Measurements from ENCODE around the gene VPS37D.
A peak's percentile ranks its signal among the peaks of the same experiment; 100 is the strongest.
"Not testable (repeated sequence)": the region's sequence is repeated elsewhere in the genome, so short reads cannot be mapped to it uniquely, and the experiment has no call there.

The VPS37D gene

GRCh38 chr7:73717025-73717807 is 49.6 kb downstream of the VPS37D start:
- TF ChIP-seq CTCF (IDR thresholded peaks at IDR 0.05; ENCODE audit: borderline replicate concordance, insufficient read depth, low read depth, low read length) = no peak
- peak overlapping the region; percentile 7 for H3K4me3 ChIP-seq (ENCODE audit: low read depth, low read length)

GRCh38 chr7:73717991-73718405 is 50.4 kb downstream of the VPS37D start:
- no peak for TF ChIP-seq CTCF (IDR thresholded peaks at IDR 0.05; ENCODE audit: borderline replicate concordance, insufficient read depth, low read depth, low read length)
- peak overlapping the region; percentile 7 for H3K4me3 ChIP-seq (ENCODE audit: low read depth, low read length)

GRCh38 chr7:73718438-73718881 is 50.8 kb downstream of the VPS37D start:
- H3K4me3 ChIP-seq (ENCODE audit: low read depth, low read length) = peak overlapping the region; percentile 79
- no peak for TF ChIP-seq CTCF (IDR thresholded peaks at IDR 0.05; ENCODE audit: borderline replicate concordance, insufficient read depth, low read depth, low read length)

- no peak for TF ChIP-seq CTCF (IDR thresholded peaks at IDR 0.05; ENCODE audit: borderline replicate concordance, insufficient read depth, low read depth, low read length)
- peak within 1 kb of the TSS; percentile 79 for H3K4me3 ChIP-seq (ENCODE audit: low read depth, low read length)
Measured at GRCh38 chr7:73718905-73719805, 51.5 kb downstream of the VPS37D start, which contains the start of gene STX1A. Gene STX1A, minus strand, starts transcription at chr7:73719669. Its CDS starts 38 bp downstream, at chr7:73719631.

- TF ChIP-seq CTCF (IDR thresholded peaks at IDR 0.05; ENCODE audit: borderline replicate concordance, insufficient read depth, low read depth, low read length) = no peak
- no peak overlapping the region for H3K4me3 ChIP-seq (ENCODE audit: low read depth, low read length)
Measured at GRCh38 chr7:73719806-73720169, 52.2 kb downstream of the VPS37D start.

GRCh38 chr7:73720443-73720842 is 52.8 kb downstream of the VPS37D start:
- H3K4me3 ChIP-seq (ENCODE audit: low read depth, low read length) = not testable (repeated sequence)

- H3K4me3 ChIP-seq (ENCODE audit: low read depth, low read length) = no peak overlapping the region
- no peak for TF ChIP-seq CTCF (IDR thresholded peaks at IDR 0.05; ENCODE audit: borderline replicate concordance, insufficient read depth, low read depth, low read length)
Measured at GRCh38 chr7:73721377-73721817, 53.8 kb downstream of the VPS37D start.

Measured in GM12875 (cell line).